Gastrocnemius medialis (tissue), 4 donors: ENCODE measurements around the gene AXIN1.

ENCODE experiments used
- CTCF ChIP-seq, 5 experiments: fragments of 450-650 bp in 3 of 5; fragments of 200-600 bp in 2 of 5; sonication (generic) in 2 of 5; IDR thresholded peaks in 4 of 5; conservative IDR thresholded peaks in 1 of 5; 1 replicate in 4 of 5; 2 replicates in 1 of 5; pipeline ENCODE4 v1.5.1; 2016 to 2019; ENCODE audit warnings: antibody characterized with exemption in 5 of 5, mild to moderate bottlenecking in 3 of 5, moderate library complexity in 3 of 5
- POLR2A ChIP-seq, 2 donors: fragments of 450-650 bp; IDR thresholded peaks; one replicate each; pipeline ENCODE4 v1.6.1; 2017; ENCODE audit warnings: antibody characterized with exemption in 2 of 2, mild to moderate bottlenecking in 2 of 2, moderate library complexity in 2 of 2

DNA sequence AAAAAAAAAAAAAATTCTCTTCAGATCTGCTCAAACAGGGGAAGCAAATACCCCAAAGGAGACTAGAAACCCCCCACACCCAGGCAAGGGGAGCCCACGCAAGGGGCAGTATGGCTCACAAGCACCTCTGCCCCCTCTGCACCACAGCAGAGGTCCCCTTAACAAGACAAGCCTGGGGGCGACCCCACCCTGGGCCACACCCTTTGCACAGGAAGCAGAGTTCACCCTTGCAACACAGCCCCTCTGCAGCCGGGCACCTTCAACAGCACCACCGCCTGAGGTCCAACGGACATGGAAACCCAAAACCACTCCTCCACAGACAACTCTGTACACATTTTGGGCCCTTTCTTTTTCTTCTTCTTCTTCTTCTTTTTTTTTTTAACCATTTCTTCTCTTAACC is 12.8 kb downstream of the AXIN1 start:
- TF ChIP-seq CTCF (IDR thresholded peaks at IDR 0.05 in 4 of 5, conservative IDR thresholded peaks at IDR 0.05 in 1 of 5): no peak
- TF ChIP-seq POLR2A (IDR thresholded peaks at IDR 0.05): no peak
